ENCODE results near the gene KIAA1958. TPM values are rescaled to one million over a fixed set of nuclear protein-coding genes. Genes with fewer than 3 reads are reported as not detected.

Gene KIAA1958
- total RNA-seq, 1 experiment from 2014 or later, result 18.5 TPM

GRCh38 chr9:112443200-112443599, 43.4 kb upstream of the KIAA1958 start:
- H3K27ac ChIP-seq (ENCODE audit: low read depth, low read length), result no peak overlapping the region
- CTCF ChIA-PET, result interaction anchor here (0.7 to 2.3 kb wide), 6 partner anchors 9 to 377 kb away, joined by 3 to 9 read pairs (median 4); no protein-coding TSS in a partner anchor
- DNase-seq (ENCODE audit: low read depth, low spot score) (no peak), ATAC-seq (0 out of 2 replicates have a peak, but pooled peaks have one; percentile 55)
- TF ChIP-seq CTCF (IDR thresholded peaks at IDR 0.05 in 2 of 3, conservative IDR thresholded peaks at IDR 0.05 in 1 of 3; ENCODE audit: borderline replicate concordance in 1 of 3, insufficient read depth in 1 of 3, low read depth in 2 of 3, low read length in 2 of 3) (peak; percentile 43 to 67 (median 55); a peak in 5 of 6 replicates), EZH2phosphoT487 (IDR thresholded peaks at IDR 0.05; ENCODE audit: borderline replicate concordance) (no peak), RAD21 (IDR thresholded peaks at IDR 0.05; ENCODE audit: low read depth) (peak; percentile 48)
- RAD21 ChIA-PET (ENCODE audit: low non-redundant PET in 1 of 2, low total read pairs in 2 of 2, uncharacterized antibody in 2 of 2, unreplicated experiment in 2 of 2), result no interaction called here
- H3K27me3 ChIP-seq (ENCODE audit: insufficient read depth, low read length), result no peaks in the 10 kb centered on the region
- intact Hi-C loops (cut with micrococcal nuclease), result loop anchor here (2.0 to 5.0 kb wide), 3 partner anchors 264 to 378 kb away; no protein-coding TSS in a partner anchor
- H3K4me3 ChIP-seq (replicated peaks in 1 of 2; ENCODE audit: low read depth in 1 of 2, low read length in 2 of 2), result no peak overlapping the region
- no peaks in the 10 kb centered on the region for H3K9me3 ChIP-seq (ENCODE audit: control insufficient read depth in 1 of 2, insufficient read depth in 1 of 2, low read depth in 1 of 2, low read length in 2 of 2)
- H3K4me2 ChIP-seq (ENCODE audit: low read length), result no peak overlapping the region
- no peaks in the 10 kb centered on the region for H3K9me2 ChIP-seq (ENCODE audit: insufficient read depth)
- no TSS peak for BruUV-seq (replicated peaks)
- no peak overlapping the region for H2AFZ ChIP-seq (ENCODE audit: low read depth, low read length, poor library complexity, severe bottlenecking)
- H3K9ac ChIP-seq (ENCODE audit: low read length), result no peak overlapping the region
- H3K4me1 ChIP-seq (ENCODE audit: control insufficient read depth in 1 of 2, insufficient read depth in 2 of 2, low read length in 2 of 2), result no peaks in the 10 kb centered on the region
- H3K79me2 ChIP-seq (ENCODE audit: insufficient read depth, low read length), result no peaks in the 10 kb centered on the region
- no peaks in the 10 kb centered on the region for H4K20me1 ChIP-seq (ENCODE audit: insufficient read depth)
- POLR2A ChIA-PET, result no interaction called here
- no peaks in the 10 kb centered on the region; a peak in 2 of 4 replicates for H3K36me3 ChIP-seq (ENCODE audit: control insufficient read depth in 1 of 2, insufficient read depth in 2 of 2, low read length in 2 of 2)

- ChIA-PET POLR2A (no interaction called here), RAD21 (ENCODE audit: low non-redundant PET in 1 of 2, low total read pairs in 2 of 2, uncharacterized antibody in 2 of 2, unreplicated experiment in 2 of 2) (no interaction called here), CTCF (interaction anchor here (0.7 to 2.3 kb wide), 6 partner anchors 9 to 376 kb away, joined by 3 to 9 read pairs (median 4); no protein-coding TSS in a partner anchor)
- H3K4me1 ChIP-seq (ENCODE audit: control insufficient read depth in 1 of 2, insufficient read depth in 2 of 2, low read length in 2 of 2), result no peaks in the 10 kb centered on the region
- no peaks in the 10 kb centered on the region for H3K9me3 ChIP-seq (ENCODE audit: control insufficient read depth in 1 of 2, insufficient read depth in 1 of 2, low read depth in 1 of 2, low read length in 2 of 2)
- intact Hi-C loops (cut with micrococcal nuclease), result loop anchor here (2.0 to 5.0 kb wide), 3 partner anchors 264 to 377 kb away; no protein-coding TSS in a partner anchor
- H3K27me3 ChIP-seq (ENCODE audit: insufficient read depth, low read length), result no peaks in the 10 kb centered on the region
- no peak overlapping the region for H3K9ac ChIP-seq (ENCODE audit: low read length)
- H3K79me2 ChIP-seq (ENCODE audit: insufficient read depth, low read length), result no peaks in the 10 kb centered on the region
- no peaks in the 10 kb centered on the region for H4K20me1 ChIP-seq (ENCODE audit: insufficient read depth)
- no TSS peak for BruUV-seq (replicated peaks)
- ATAC-seq (no peak), DNase-seq (ENCODE audit: low read depth, low spot score) (no peak)
- H3K9me2 ChIP-seq (ENCODE audit: insufficient read depth), result no peaks in the 10 kb centered on the region
- no peaks in the 10 kb centered on the region; a peak in 2 of 4 replicates for H3K36me3 ChIP-seq (ENCODE audit: control insufficient read depth in 1 of 2, insufficient read depth in 2 of 2, low read length in 2 of 2)
- H3K27ac ChIP-seq (ENCODE audit: low read depth, low read length), result no peak overlapping the region
- no peak overlapping the region for H2AFZ ChIP-seq (ENCODE audit: low read depth, low read length, poor library complexity, severe bottlenecking)
- no peak overlapping the region for H3K4me3 ChIP-seq (replicated peaks in 1 of 2; ENCODE audit: low read depth in 1 of 2, low read length in 2 of 2)
- H3K4me2 ChIP-seq (ENCODE audit: low read length), result no peak overlapping the region
- TF ChIP-seq EZH2phosphoT487 (IDR thresholded peaks at IDR 0.05; ENCODE audit: borderline replicate concordance) (no peak), YY1 (IDR thresholded peaks at IDR 0.05; ENCODE audit: extremely low read depth, insufficient replicate concordance, low read depth, low read length) (no peak), ATF3 (IDR thresholded peaks at IDR 0.05) (no peak), FOSL1 (IDR thresholded peaks at IDR 0.05; ENCODE audit: low read depth) (no peak), ELF1 (IDR thresholded peaks at IDR 0.05; ENCODE audit: borderline replicate concordance, low read depth) (no peak), ZBTB33 (IDR thresholded peaks at IDR 0.05; ENCODE audit: extremely low read depth, insufficient replicate concordance, low read length) (no peak), EZH2 (IDR thresholded peaks at IDR 0.05) (no peak), TCF7L2 (IDR thresholded peaks at IDR 0.05; ENCODE audit: borderline replicate concordance, extremely low read depth, insufficient read depth, insufficient read length) (no peak), ZNF274 (IDR thresholded peaks at IDR 0.05; ENCODE audit: low read depth, low read length) (no peak), SIN3A (IDR thresholded peaks at IDR 0.05; ENCODE audit: low read depth) (no peak), CBX3 (IDR thresholded peaks at IDR 0.05; ENCODE audit: low read depth) (no peak), POLR2A (IDR thresholded peaks at IDR 0.05; ENCODE audit: borderline replicate concordance, extremely low read depth, insufficient read depth, insufficient read length) (no peak), JUND (IDR thresholded peaks at IDR 0.05) (no peak), POLR2AphosphoS5 (IDR thresholded peaks at IDR 0.05; ENCODE audit: low read depth, low read length) (no peak)
These were observed 43.0 kb upstream of the KIAA1958 start for GRCh38 chr9:112443636-112444035.

Data from HCT116 (cell line).